ENCODE data around the gene CASQ2. TPM values are rescaled to one million over a fixed set of nuclear protein-coding genes. Genes with fewer than 3 reads are reported as not detected.

CASQ2 gene
- total RNA-seq, 1 donor from 2014 or later = 3.9 TPM

GRCh38 chr1:115665319-115666096 is 103.0 kb downstream of the CASQ2 start:
- no peak for DNase-seq (ENCODE audit: low spot score)

DNA sequence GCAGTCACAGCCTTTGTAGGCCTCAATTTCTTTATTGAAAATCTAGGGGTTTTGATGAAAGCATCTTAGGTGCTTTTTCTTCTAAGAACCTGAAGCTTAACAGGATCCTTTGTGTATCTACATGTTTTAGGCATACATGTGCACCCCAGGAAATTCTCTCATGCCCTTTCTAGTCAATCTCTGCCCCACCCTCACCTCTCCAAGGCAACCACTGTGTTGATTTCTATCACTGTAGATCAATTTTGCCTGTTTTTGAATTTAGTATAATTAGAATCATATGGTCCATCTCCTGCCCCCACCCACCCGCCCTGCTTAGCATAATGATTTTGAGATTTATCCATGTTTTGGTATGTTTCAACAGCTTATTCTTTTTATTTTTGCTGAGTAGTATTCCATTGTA is 107.4 kb downstream of the CASQ2 start:
- DNase-seq (ENCODE audit: low spot score) = no peak

DNA sequence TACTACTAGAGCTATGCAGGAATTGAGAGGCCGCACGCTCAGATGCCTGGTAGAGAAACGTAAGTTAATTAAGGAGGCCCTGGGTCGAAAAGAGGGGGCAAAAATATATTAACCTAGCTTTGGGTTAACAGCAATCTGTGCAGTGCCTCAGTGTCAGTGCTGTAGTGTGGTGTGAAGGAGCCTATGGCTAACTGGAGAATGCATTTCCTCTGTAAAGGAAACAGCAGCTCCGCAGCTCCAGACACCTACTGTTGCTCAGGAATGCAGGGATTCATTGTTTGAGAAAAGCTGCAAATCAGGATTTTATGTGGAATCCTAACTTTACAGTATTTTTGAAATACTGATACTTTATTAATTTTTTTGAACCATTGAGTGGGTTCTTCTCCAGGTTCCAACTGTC is 108.4 kb downstream of the CASQ2 start:
- no peak for DNase-seq (ENCODE audit: low spot score)

GRCh38 chr1:115658646-115659045 is 109.9 kb downstream of the CASQ2 start:
- no peak for DNase-seq (ENCODE audit: low spot score)

DNA sequence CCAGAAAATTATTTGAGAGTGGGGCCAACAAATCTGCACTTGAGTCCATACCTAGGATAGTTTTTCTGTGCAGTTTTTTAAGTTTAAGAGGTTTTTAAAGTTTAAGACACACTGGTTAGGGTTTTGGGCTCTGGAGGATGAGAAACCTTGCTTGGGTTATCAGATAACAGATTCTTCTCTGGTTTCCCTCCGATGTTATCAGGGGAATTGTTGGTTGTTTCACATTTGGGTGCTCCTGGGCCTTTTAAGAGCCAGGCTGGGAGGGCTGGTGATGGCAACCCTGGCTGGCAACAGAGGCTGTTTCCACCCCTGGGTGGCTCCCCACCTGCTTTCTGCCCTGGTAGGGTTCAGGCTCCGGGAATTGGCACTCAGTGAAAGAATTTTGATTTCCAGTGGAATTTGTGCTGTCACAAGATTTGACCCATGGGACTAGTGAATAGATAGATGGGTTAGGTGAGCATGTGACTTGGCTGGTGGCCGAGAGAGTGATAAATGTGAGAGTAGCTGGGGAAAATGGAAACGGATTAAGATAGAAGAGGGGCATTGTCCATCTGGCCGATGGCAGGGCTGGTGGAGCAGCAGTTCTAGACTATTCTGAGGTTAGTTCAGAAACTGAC is 111.9 kb downstream of the CASQ2 start:
- DNase-seq (ENCODE audit: low spot score) = no peak

DNA sequence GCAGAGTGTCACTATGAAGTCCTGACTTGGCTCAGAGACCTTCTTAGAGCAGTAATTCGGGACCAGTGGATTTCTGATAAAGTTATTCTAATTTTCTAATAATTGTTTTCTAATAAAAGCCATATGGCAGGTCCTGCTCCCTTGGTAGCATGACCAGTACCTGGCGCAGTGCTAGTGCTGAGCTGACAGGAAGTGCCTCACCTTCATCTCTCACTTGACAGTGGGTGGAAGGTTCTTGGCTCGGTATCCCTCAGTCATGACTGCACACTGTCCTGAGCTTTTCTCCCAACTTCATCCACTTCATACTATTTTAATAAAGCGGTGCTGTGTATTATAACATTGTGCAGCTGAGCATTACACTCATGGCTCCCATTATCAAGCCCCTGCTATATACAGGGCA is 112.6 kb downstream of the CASQ2 start:
- no peak for DNase-seq (ENCODE audit: low spot score)

DNA sequence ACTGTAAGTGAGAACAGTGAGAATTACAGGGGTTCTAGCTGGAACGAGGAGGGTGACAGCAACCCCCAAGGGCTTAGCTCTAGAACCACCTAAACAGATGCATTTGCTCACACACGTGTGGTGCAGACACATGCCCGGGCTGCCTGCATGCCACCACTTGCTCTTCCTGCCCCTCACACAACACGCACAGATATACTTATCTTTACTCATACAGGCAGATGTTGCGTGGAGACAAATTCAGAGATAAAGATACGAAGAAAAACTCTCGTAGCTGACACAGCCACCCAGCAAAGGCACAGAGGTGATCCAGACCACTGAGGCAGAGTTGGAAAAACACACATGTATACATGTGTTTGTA is 113.2 kb downstream of the CASQ2 start:
- no peak for DNase-seq (ENCODE audit: low spot score)

DNA sequence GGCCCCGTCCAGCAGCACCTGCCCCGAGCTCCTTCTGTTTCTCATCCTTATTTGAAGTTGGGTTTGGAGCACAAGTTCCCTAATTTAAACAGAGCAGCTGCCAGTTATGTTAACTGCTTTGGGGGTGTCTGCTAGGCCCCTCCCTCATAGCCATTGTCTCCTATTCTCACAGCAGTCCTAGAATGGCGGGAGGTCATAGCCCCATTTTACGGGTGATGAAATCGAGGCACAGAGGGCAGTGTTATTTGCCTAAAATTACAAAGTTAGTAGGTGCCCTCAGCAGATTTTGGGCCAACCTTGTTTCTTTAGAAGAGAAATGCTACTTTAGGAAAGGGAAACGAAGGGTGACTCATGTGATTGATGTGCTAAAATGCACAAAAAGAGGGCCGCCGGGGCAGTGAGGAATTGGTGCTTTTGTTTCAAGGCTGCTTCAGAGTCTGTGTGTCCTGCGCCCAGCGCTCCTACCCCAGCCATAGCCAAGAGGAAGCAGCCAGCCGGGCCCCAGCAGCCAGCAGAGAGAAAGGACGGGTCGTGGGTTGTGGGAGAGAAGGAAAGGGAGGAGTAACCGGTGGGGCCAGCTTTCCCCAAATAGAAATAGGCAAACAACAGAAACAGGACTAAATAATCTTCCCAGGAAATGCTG is 113.7 kb downstream of the CASQ2 start:
- no peak for DNase-seq (ENCODE audit: low spot score)

- DNase-seq (ENCODE audit: low spot score) = no peak
Measured at GRCh38 chr1:115654125-115654524, 114.4 kb downstream of the CASQ2 start.

DNA sequence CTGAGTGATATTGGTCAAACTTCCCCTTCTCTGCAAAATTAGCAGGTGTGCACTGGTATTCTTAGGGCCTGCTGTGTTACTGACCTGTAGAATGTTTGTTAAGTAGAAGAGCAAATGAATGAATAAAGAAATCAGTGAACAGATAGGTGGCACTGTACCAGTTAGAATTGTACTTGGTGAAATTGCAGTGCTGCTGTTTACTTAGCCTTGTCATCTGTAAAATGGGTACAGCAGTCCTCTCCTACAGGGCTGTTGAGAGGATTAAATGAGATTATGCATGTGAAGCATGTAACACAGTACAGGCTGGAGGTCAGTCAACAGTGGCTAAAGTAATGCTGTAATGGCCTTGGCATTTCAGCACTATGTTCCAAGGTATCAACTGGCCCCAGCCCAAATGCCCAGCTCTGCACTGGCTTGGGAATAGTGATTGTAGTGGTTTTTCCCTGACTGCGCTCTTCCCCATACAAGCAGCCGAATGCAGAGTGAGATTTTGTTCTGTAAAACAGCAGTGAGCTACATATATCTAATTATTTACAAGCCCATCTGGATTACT is 116.2 kb downstream of the CASQ2 start:
- no peak for DNase-seq (ENCODE audit: low spot score)

DNA sequence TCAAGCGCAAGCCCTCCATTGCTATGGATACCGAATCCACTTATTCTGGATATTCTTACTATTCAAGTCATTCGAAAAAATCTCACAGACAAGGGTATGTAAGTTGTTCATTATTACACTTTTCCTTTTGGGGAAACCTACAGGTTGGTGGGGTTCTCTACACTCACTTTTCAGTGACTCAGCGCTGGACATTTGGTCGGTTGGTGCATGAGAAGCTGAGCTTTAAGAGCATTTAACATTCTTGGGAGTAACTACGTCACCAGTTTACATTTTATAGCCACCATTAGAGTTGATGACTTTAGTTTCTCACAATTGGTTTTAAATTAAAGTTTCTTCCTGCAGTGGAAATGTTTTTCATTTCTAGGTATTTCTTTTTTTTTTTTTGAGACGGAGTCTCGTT is 117.1 kb downstream of the CASQ2 start:
- no peak for DNase-seq (ENCODE audit: low spot score)

DNA sequence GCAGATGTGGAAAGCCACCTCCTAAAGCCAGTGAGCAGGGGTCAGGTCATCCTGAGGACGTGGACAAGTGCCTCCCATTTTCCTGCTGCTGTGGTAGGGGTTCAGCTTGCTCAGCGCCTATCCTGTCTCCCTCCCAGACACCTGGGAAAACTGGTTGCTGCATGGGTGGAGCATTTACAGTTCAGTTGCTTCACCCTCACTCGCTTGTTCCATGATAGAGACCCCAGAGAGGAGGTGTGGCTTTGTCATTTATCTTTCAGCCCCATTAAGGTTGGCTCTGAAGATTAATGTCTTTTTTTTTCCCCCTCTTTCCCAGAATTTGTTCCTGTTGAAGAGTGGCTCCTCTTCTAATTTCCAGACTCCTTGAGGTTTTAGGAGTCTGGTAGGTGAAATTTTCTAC is 117.6 kb downstream of the CASQ2 start:
- no peak for DNase-seq (ENCODE audit: low spot score)

Other genes starting within 250 kb of the CASQ2 start
- 11.7 TPM for gene VANGL1, start 126.7 kb downstream of the CASQ2 start, total RNA-seq
- not detected for gene NHLH2, start 72.4 kb upstream of the CASQ2 start, total RNA-seq
- gene SLC22A15, start 207.8 kb upstream of the CASQ2 start, total RNA-seq = 5.7 TPM